SJCRH30 (cell line): ENCODE results near the gene LARP6. TPM values are rescaled to one million over a fixed set of nuclear protein-coding genes. Genes with fewer than 3 reads are reported as not detected.

ENCODE experiments used
- DNase-seq, 2 experiments: peaks; one replicate each; pipeline ENCODE4 v3.0.0-alpha.2; 2015 to 2020
- H3K27ac ChIP-seq: fragments of 250-450 bp; sonication (Bioruptor Pico); 2 replicates; pipeline ENCODE4 v1.5.1; 2020; ENCODE audit warnings: mild to moderate bottlenecking, moderate library complexity
- H3K27me3 ChIP-seq: fragments of 250-450 bp; sonication (Bioruptor Pico); 2 replicates; pipeline ENCODE4 v1.5.1; 2020; ENCODE audit warnings: mild to moderate bottlenecking, moderate library complexity
- H3K36me3 ChIP-seq: fragments of 250-450 bp; sonication (Bioruptor Pico); 2 replicates; pipeline ENCODE4 v1.5.1; 2020; ENCODE audit warnings: mild to moderate bottlenecking, moderate library complexity
- H3K4me1 ChIP-seq: fragments of 250-450 bp; sonication (Bioruptor Pico); 2 replicates; pipeline ENCODE4 v1.5.1; 2020; ENCODE audit warnings: mild to moderate bottlenecking, moderate library complexity
- H3K4me3 ChIP-seq: fragments of 250-450 bp; sonication (Bioruptor Pico); 2 replicates; pipeline ENCODE4 v1.5.1; 2020; ENCODE audit warnings: mild to moderate bottlenecking, moderate library complexity
- H3K9me3 ChIP-seq: fragments of 250-450 bp; sonication (Bioruptor Pico); replicated peaks from 2 replicates; pipeline ENCODE4 v1.5.1; 2020; ENCODE audit warnings: mild to moderate bottlenecking, moderate library complexity
- total RNA-seq: library from RNA; depleted of rRNA; stranded (reverse); fragments of >200 nt; shearing (Covaris generic); gene quantifications from 2 replicates; pipeline ENCODE4 v1.2.3, GENCODE V29; 2014

LARP6 gene
- total RNA-seq, 1 experiment from 2014 or later: 54.8 TPM

GRCh38 chr15:70801109-70801508 is 52.8 kb downstream of the LARP6 start:
- Histone ChIP-seq H3K4me3 (no peak overlapping the region), H3K27ac (no peak overlapping the region), H3K27me3 (no peaks in the 10 kb centered on the region), H3K4me1 (peaks cover 13% of the 10 kb centered on the region), H3K36me3 (no peaks in the 10 kb centered on the region), H3K9me3 (no peaks in the 10 kb centered on the region)
- DNase-seq: no peak

GRCh38 chr15:70799667-70800450 is 54.1 kb downstream of the LARP6 start:
- H3K27ac ChIP-seq: peak overlapping the region; percentile 52
- DNase-seq: peak; percentile 67 to 79
- H3K4me3 ChIP-seq: no peak overlapping the region
- H3K9me3 ChIP-seq: no peaks in the 10 kb centered on the region
- no peaks in the 10 kb centered on the region for H3K36me3 ChIP-seq
- H3K4me1 ChIP-seq: peaks cover 18% of the 10 kb centered on the region
- H3K27me3 ChIP-seq: no peaks in the 10 kb centered on the region

GRCh38 chr15:70797464-70797863 is 56.5 kb downstream of the LARP6 start:
- H3K36me3 ChIP-seq: no peaks in the 10 kb centered on the region
- H3K4me1 ChIP-seq: peaks cover 38% of the 10 kb centered on the region
- no peaks in the 10 kb centered on the region for H3K27me3 ChIP-seq

GRCh38 chr15:70796516-70797310 is 57.2 kb downstream of the LARP6 start:
- no peaks in the 10 kb centered on the region for H3K36me3 ChIP-seq
- H3K4me3 ChIP-seq: no peak overlapping the region
- H3K27me3 ChIP-seq: no peaks in the 10 kb centered on the region
- no peak overlapping the region for H3K27ac ChIP-seq
- peaks cover 45% of the 10 kb centered on the region for H3K4me1 ChIP-seq
- DNase-seq: no peak
- H3K9me3 ChIP-seq: no peaks in the 10 kb centered on the region

More at GRCh38 chr15:70797464-70797863, 56.5 kb downstream of the LARP6 start:
- Histone ChIP-seq H3K9me3 (no peaks in the 10 kb centered on the region), H3K4me3 (no peak overlapping the region), H3K27ac (no peak overlapping the region)
- DNase-seq: no peak

- Histone ChIP-seq H3K9me3 (no peaks in the 10 kb centered on the region), H3K4me3 (peak overlapping the region; percentile 13), H3K4me1 (peaks cover 40% of the 10 kb centered on the region), H3K36me3 (no peaks in the 10 kb centered on the region), H3K27ac (peak overlapping the region; percentile 84), H3K27me3 (no peaks in the 10 kb centered on the region)
- DNase-seq: peak in 1 of 2 experiments; percentile 73
Observed at GRCh38 chr15:70795311-70795665, 58.7 kb downstream of the LARP6 start.

- no peaks in the 10 kb centered on the region for H3K36me3 ChIP-seq
- peaks cover 35% of the 10 kb centered on the region for H3K4me1 ChIP-seq
- H3K9me3 ChIP-seq: no peaks in the 10 kb centered on the region
- H3K4me3 ChIP-seq: peak overlapping the region; percentile 13
- H3K27ac ChIP-seq: peak overlapping the region; percentile 84
- H3K27me3 ChIP-seq: no peaks in the 10 kb centered on the region
- peak in 1 of 2 experiments; percentile 61 for DNase-seq
Observed at GRCh38 chr15:70794596-70795310, 59.2 kb downstream of the LARP6 start.

GRCh38 chr15:70793694-70794093 is 60.3 kb downstream of the LARP6 start:
- no peak for DNase-seq
- Histone ChIP-seq H3K27me3 (no peaks in the 10 kb centered on the region), H3K4me1 (peaks cover 32% of the 10 kb centered on the region), H3K27ac (peak overlapping the region; percentile 84; the same call in 1 of the 2 replicates), H3K4me3 (no peak overlapping the region), H3K9me3 (no peaks in the 10 kb centered on the region), H3K36me3 (no peaks in the 10 kb centered on the region)

GRCh38 chr15:70792171-70792573 is 61.8 kb downstream of the LARP6 start:
- Histone ChIP-seq H3K4me3 (no peak overlapping the region), H3K27me3 (no peaks in the 10 kb centered on the region), H3K4me1 (peaks cover 38% of the 10 kb centered on the region), H3K27ac (no peak overlapping the region), H3K9me3 (no peaks in the 10 kb centered on the region), H3K36me3 (no peaks in the 10 kb centered on the region)
- DNase-seq: peak; percentile 37 to 56

- H3K4me1 ChIP-seq: peaks cover 38% of the 10 kb centered on the region
- H3K9me3 ChIP-seq: no peaks in the 10 kb centered on the region
- DNase-seq: no peak
- no peak overlapping the region for H3K4me3 ChIP-seq
- H3K27ac ChIP-seq: no peak overlapping the region
- H3K27me3 ChIP-seq: no peaks in the 10 kb centered on the region
- H3K36me3 ChIP-seq: no peaks in the 10 kb centered on the region
Observed at GRCh38 chr15:70791259-70791658, 62.7 kb downstream of the LARP6 start.

- no peak overlapping the region for H3K4me3 ChIP-seq
- no peaks in the 10 kb centered on the region for H3K27me3 ChIP-seq
- no peaks in the 10 kb centered on the region for H3K36me3 ChIP-seq
- no peaks in the 10 kb centered on the region for H3K9me3 ChIP-seq
- H3K27ac ChIP-seq: no peak overlapping the region
- H3K4me1 ChIP-seq: peaks cover 27% of the 10 kb centered on the region
- DNase-seq: no peak
Observed at GRCh38 chr15:70789213-70789612, 64.7 kb downstream of the LARP6 start.

- no peaks in the 10 kb centered on the region for H3K27me3 ChIP-seq
- no peaks in the 10 kb centered on the region for H3K36me3 ChIP-seq
- no peaks in the 10 kb centered on the region for H3K9me3 ChIP-seq
- DNase-seq: no peak
- no peak overlapping the region for H3K4me3 ChIP-seq
- peaks cover 21% of the 10 kb centered on the region for H3K4me1 ChIP-seq
- no peak overlapping the region for H3K27ac ChIP-seq
Observed at GRCh38 chr15:70788114-70789049, 65.6 kb downstream of the LARP6 start.

- Histone ChIP-seq H3K36me3 (no peaks in the 10 kb centered on the region), H3K27me3 (no peaks in the 10 kb centered on the region), H3K27ac (no peak overlapping the region), H3K4me1 (peaks cover 10% of the 10 kb centered on the region), H3K4me3 (no peak overlapping the region), H3K9me3 (no peaks in the 10 kb centered on the region)
- no peak for DNase-seq
Observed at GRCh38 chr15:70786996-70787395, 67.0 kb downstream of the LARP6 start.

- Histone ChIP-seq H3K9me3 (no peaks in the 10 kb centered on the region), H3K36me3 (no peaks in the 10 kb centered on the region), H3K27ac (no peak overlapping the region), H3K4me3 (no peak overlapping the region), H3K27me3 (no peaks in the 10 kb centered on the region), H3K4me1 (peaks cover 11% of the 10 kb centered on the region)
- peak in 1 of 2 experiments; percentile 55 for DNase-seq
Observed at GRCh38 chr15:70783610-70784022, 70.3 kb downstream of the LARP6 start.

- DNase-seq: no peak
- Histone ChIP-seq H3K27ac (no peak overlapping the region), H3K27me3 (no peaks in the 10 kb centered on the region)
Observed at GRCh38 chr15:70783041-70783440, 70.9 kb downstream of the LARP6 start.

More at GRCh38 chr15:70783041-70783440, 70.9 kb downstream of the LARP6 start:
- Histone ChIP-seq H3K9me3 (no peaks in the 10 kb centered on the region), H3K36me3 (no peaks in the 10 kb centered on the region), H3K4me1 (peaks cover 11% of the 10 kb centered on the region), H3K4me3 (no peak overlapping the region)
